Myocyte (in vitro differentiated cells): ENCODE results near the gene MS4A14. TPM values are rescaled to one million over a fixed set of nuclear protein-coding genes. Genes with fewer than 3 reads are reported as not detected.

Source experiments
- total RNA-seq: library from RNA; depleted of rRNA; stranded (reverse); fragments of >200 nt; gene quantifications from 2 replicates; pipeline ENCODE4 v1.2.3, GENCODE V29; 2014

MS4A14 gene
- total RNA-seq, 1 donor from 2014 or later = not detected

Other genes starting within 250 kb of the MS4A14 start
- not detected in 2 replicates for gene MS4A6A, start 213.4 kb upstream of the MS4A14 start, total RNA-seq
- not detected in 2 replicates for gene MS4A4E, start 153.3 kb upstream of the MS4A14 start, total RNA-seq
- gene MS4A4A, start 115.8 kb upstream of the MS4A14 start, total RNA-seq = not detected in 2 replicates
- not detected in 2 replicates for gene MS4A6E, start 69.2 kb upstream of the MS4A14 start, total RNA-seq
- not detected in 2 replicates for gene MS4A7, start 17.9 kb upstream of the MS4A14 start, total RNA-seq
- gene MS4A5, start 33.1 kb downstream of the MS4A14 start, total RNA-seq = not detected in 2 replicates
- gene MS4A1, start 59.4 kb downstream of the MS4A14 start, total RNA-seq = not detected in 2 replicates
- gene MS4A12, start 96.3 kb downstream of the MS4A14 start, total RNA-seq = 0.19 TPM in 1 of 2 replicates, not detected in the other
- not detected in 2 replicates for gene MS4A13, start 118.9 kb downstream of the MS4A14 start, total RNA-seq